ENCODE measurements around the gene CAB39L. TPM values are rescaled to one million over a fixed set of nuclear protein-coding genes. Genes with fewer than 3 reads are reported as not detected.

Gene CAB39L
- total RNA-seq, 1 experiment from 2014 or later, result 51.9 TPM

DNA sequence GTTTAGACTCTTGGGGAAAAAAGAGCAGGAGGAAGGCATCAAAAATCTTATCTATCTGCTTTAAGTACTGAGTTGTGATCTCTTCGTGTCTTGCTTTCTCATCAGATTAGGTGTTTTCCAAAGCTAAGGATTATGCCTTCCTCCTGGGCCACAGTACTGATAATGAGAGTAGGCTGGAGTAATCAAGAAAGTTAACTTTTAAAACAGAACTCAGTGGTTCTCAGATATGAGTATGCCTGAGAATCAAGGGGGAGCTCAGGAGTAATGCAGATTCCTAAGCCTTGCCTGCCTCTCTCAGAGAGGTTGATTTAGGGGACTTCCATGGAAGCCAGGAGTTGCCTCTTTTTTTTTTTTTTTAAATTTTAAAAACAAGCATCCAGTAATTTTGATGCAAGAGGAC, 172.6 kb downstream of the CAB39L start:
- H3K4me3 ChIP-seq (ENCODE audit: low read length), result no peak overlapping the region
- no peaks in the 10 kb centered on the region for H3K4me1 ChIP-seq (ENCODE audit: low read length)
- no peak overlapping the region for H3K9ac ChIP-seq (ENCODE audit: low read length)
- no peak overlapping the region for H3K4me2 ChIP-seq (ENCODE audit: low read depth, low read length, poor library complexity, severe bottlenecking)
- H4K20me1 ChIP-seq (ENCODE audit: insufficient read depth, low read depth, low read length), result no peaks in the 10 kb centered on the region
- no peaks in the 10 kb centered on the region for H3K9me2 ChIP-seq (replicated peaks; ENCODE audit: insufficient read depth, low read length)
- no peak for DNase-seq
- no peaks in the 10 kb centered on the region for H3K27me3 ChIP-seq (ENCODE audit: low read length)
- H2AFZ ChIP-seq (ENCODE audit: low read length), result no peak overlapping the region
- H3K27ac ChIP-seq (ENCODE audit: low read length), result no peak overlapping the region
- no peaks in the 10 kb centered on the region for H3K79me2 ChIP-seq (ENCODE audit: low read length)
- peaks cover 12% of the 10 kb centered on the region; the same call in 1 of the 2 replicates for H3K36me3 ChIP-seq (ENCODE audit: insufficient read depth, low read length)
- no peaks in the 10 kb centered on the region for H3K9me3 ChIP-seq (ENCODE audit: low read length)

DNA sequence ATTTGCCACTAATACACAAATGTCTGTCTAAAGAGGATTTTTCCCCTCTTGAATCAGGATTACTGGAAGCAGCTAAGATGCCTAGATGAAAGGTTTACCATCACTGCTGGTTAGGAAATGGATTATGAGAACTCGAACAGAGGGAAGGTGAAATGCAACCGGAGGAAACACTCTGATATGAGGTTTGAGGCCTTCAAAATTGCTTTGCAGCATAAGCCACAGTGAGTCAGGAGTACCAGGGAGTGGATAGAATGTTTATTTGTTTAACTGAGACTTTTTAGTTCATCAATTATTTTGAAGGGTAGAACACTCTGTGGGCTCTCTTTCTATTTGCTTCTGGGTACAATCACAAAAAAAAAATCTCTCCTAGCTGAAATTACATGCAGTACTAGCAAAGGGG, 178.0 kb downstream of the CAB39L start:
- Histone ChIP-seq H3K9me3 (ENCODE audit: low read length) (no peaks in the 10 kb centered on the region), H3K9ac (ENCODE audit: low read length) (no peak overlapping the region), H3K4me3 (ENCODE audit: low read length) (no peak overlapping the region), H3K4me1 (ENCODE audit: low read length) (no peaks in the 10 kb centered on the region), H4K20me1 (ENCODE audit: insufficient read depth, low read depth, low read length) (no peaks in the 10 kb centered on the region), H2AFZ (ENCODE audit: low read length) (no peak overlapping the region), H3K36me3 (ENCODE audit: insufficient read depth, low read length) (peaks cover 28% of the 10 kb centered on the region; the same call in 1 of the 2 replicates), H3K27me3 (ENCODE audit: low read length) (no peaks in the 10 kb centered on the region), H3K79me2 (ENCODE audit: low read length) (no peaks in the 10 kb centered on the region), H3K4me2 (ENCODE audit: low read depth, low read length, poor library complexity, severe bottlenecking) (no peak overlapping the region), H3K9me2 (replicated peaks; ENCODE audit: insufficient read depth, low read length) (no peaks in the 10 kb centered on the region), H3K27ac (ENCODE audit: low read length) (no peak overlapping the region)
- DNase-seq, result no peak

DNA sequence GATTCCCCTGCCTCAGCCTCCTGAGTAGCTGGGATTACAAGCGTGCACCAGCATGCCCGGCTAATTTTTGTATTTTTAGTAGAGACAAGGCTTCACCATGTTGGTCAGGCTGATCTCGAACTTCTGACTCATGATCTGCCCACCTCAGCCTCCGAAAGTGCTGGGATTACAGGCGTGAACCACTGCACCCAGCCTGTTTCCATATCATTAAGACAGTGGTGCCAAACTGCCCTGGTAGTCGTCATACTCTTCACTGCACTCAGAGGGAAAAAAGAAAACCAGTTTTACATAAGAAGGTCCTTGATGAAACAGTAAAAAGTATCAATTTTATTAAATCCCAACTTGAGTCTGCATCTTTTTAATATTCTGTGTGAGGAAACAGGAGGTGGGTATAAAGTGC, 181.2 kb downstream of the CAB39L start:
- H3K4me3 ChIP-seq (ENCODE audit: low read length), result no peak overlapping the region
- no peak overlapping the region for H2AFZ ChIP-seq (ENCODE audit: low read length)
- no peak overlapping the region for H3K9ac ChIP-seq (ENCODE audit: low read length)
- H3K4me2 ChIP-seq (ENCODE audit: low read depth, low read length, poor library complexity, severe bottlenecking), result no peak overlapping the region
- no peak for DNase-seq
- H3K36me3 ChIP-seq (ENCODE audit: insufficient read depth, low read length), result peaks cover 40% of the 10 kb centered on the region
- no peaks in the 10 kb centered on the region for H3K27me3 ChIP-seq (ENCODE audit: low read length)
- H3K27ac ChIP-seq (ENCODE audit: low read length), result no peak overlapping the region
- peaks cover 8% of the 10 kb centered on the region for H3K4me1 ChIP-seq (ENCODE audit: low read length)
- no peaks in the 10 kb centered on the region for H3K9me2 ChIP-seq (replicated peaks; ENCODE audit: insufficient read depth, low read length)
- no peaks in the 10 kb centered on the region for H3K9me3 ChIP-seq (ENCODE audit: low read length)
- no peaks in the 10 kb centered on the region for H4K20me1 ChIP-seq (ENCODE audit: insufficient read depth, low read depth, low read length)
- H3K79me2 ChIP-seq (ENCODE audit: low read length), result no peaks in the 10 kb centered on the region

DNA sequence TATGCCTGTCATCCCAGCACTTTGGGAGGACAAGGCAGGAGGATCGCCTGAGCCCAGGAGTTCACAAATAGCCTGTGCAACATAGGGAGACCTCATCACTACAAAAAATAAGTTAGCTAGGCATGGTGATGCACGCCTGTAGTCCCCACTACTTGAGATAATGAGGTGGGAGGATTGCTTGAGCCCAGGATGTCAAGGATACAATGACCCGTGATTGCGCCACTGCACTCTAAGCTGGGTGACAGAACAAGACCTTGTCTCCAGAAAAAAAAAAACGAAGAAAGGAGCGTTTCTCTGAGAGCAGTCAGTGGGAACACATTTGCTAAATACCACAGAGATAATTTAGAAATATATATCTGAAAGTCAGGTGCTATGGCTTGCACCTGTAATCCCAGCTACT, 184.3 kb downstream of the CAB39L start:
- H3K9me2 ChIP-seq (replicated peaks; ENCODE audit: insufficient read depth, low read length), result no peaks in the 10 kb centered on the region
- peaks cover 21% of the 10 kb centered on the region for H3K4me1 ChIP-seq (ENCODE audit: low read length)
- no peak overlapping the region for H3K9ac ChIP-seq (ENCODE audit: low read length)
- H4K20me1 ChIP-seq (ENCODE audit: insufficient read depth, low read depth, low read length), result no peaks in the 10 kb centered on the region
- DNase-seq, result no peak
- no peak overlapping the region for H2AFZ ChIP-seq (ENCODE audit: low read length)
- peaks cover 55% of the 10 kb centered on the region for H3K36me3 ChIP-seq (ENCODE audit: insufficient read depth, low read length)
- H3K79me2 ChIP-seq (ENCODE audit: low read length), result no peaks in the 10 kb centered on the region; the same call in 1 of the 2 replicates
- no peak overlapping the region for H3K27ac ChIP-seq (ENCODE audit: low read length)
- no peak overlapping the region for H3K4me2 ChIP-seq (ENCODE audit: low read depth, low read length, poor library complexity, severe bottlenecking)
- no peaks in the 10 kb centered on the region for H3K27me3 ChIP-seq (ENCODE audit: low read length)
- H3K9me3 ChIP-seq (ENCODE audit: low read length), result no peaks in the 10 kb centered on the region
- no peak overlapping the region for H3K4me3 ChIP-seq (ENCODE audit: low read length)

Other genes starting within 250 kb of the CAB39L start
- not detected in 2 replicates for gene MLNR, start 223.7 kb downstream of the CAB39L start, total RNA-seq (2014; rRNA removed; shearing (Covaris generic); ENCODE audit: low replicate concordance)
- 4.7 and 19.3 TPM in 2 replicates for gene CDADC1, start 196.1 kb downstream of the CAB39L start, total RNA-seq (2014; rRNA removed; shearing (Covaris generic); ENCODE audit: low replicate concordance)
- gene SETDB2, start 210 bp upstream of the CAB39L start, total RNA-seq (2014; rRNA removed; shearing (Covaris generic); ENCODE audit: low replicate concordance), result 25.4 and 34.0 TPM in 2 replicates
- gene PHF11, start 51.9 kb upstream of the CAB39L start, total RNA-seq (2014; rRNA removed; shearing (Covaris generic); ENCODE audit: low replicate concordance), result 34.3 and 75.2 TPM in 2 replicates
- gene RCBTB1, start 141.5 kb upstream of the CAB39L start, total RNA-seq (2014; rRNA removed; shearing (Covaris generic); ENCODE audit: low replicate concordance), result 41.1 and 45.1 TPM in 2 replicates
- gene ARL11, start 184.4 kb upstream of the CAB39L start, total RNA-seq (2014; rRNA removed; shearing (Covaris generic); ENCODE audit: low replicate concordance), result 8.3 TPM in 2 replicates
- 175 and 183 TPM in 2 replicates for gene EBPL, start 247.4 kb upstream of the CAB39L start, total RNA-seq (2014; rRNA removed; shearing (Covaris generic); ENCODE audit: low replicate concordance)

Data from Karpas-422 (cell line).